ENCODE data around the gene ACOT2.

ACOT2 gene

GRCh38 chr14:73613419-73613963, 44.5 kb downstream of the ACOT2 start:
- DNase-seq (ENCODE audit: low read depth) = no peak

GRCh38 chr14:73616831-73617230, 47.8 kb downstream of the ACOT2 start:
- DNase-seq (ENCODE audit: low read depth) = no peak

- DNase-seq (ENCODE audit: low read depth) = no peak
These were observed 50.5 kb downstream of the ACOT2 start for GRCh38 chr14:73619524-73619923.

- no peak for DNase-seq (ENCODE audit: low read depth)
These were observed 51.3 kb downstream of the ACOT2 start for GRCh38 chr14:73620268-73620667.

- no peak for DNase-seq (ENCODE audit: low read depth)
These were observed 54.6 kb downstream of the ACOT2 start for GRCh38 chr14:73623504-73624054.

Measured in stimulated activated CD8-positive, alpha-beta memory T cell treated with anti-CD3 and anti-CD28 coated beads, Interleukin-12 subunit alpha, Interleukin-12 subunit beta, amount 100 ng/mL, for 4 hours (primary cell).